ENCODE measurements around the gene UQCC2.

- TF ChIP-seq POLR2A (IDR thresholded peaks at IDR 0.05; ENCODE audit: low read depth, low read length), result no peak
- no peak for TF ChIP-seq POLR2AphosphoS5 (IDR thresholded peaks at IDR 0.05; ENCODE audit: low read depth, low read length)
Measured at GRCh38 chr6:33661106-33661838, 50.2 kb downstream of the UQCC2 start.
